ENCODE results near the gene SLC39A9. TPM values are rescaled to one million over a fixed set of nuclear protein-coding genes. Genes with fewer than 3 reads are reported as not detected.

SLC39A9 gene
- total and polyA plus RNA-seq, 2 experiments from 2014 or later, result 17.7 to 48.1 TPM

DNA sequence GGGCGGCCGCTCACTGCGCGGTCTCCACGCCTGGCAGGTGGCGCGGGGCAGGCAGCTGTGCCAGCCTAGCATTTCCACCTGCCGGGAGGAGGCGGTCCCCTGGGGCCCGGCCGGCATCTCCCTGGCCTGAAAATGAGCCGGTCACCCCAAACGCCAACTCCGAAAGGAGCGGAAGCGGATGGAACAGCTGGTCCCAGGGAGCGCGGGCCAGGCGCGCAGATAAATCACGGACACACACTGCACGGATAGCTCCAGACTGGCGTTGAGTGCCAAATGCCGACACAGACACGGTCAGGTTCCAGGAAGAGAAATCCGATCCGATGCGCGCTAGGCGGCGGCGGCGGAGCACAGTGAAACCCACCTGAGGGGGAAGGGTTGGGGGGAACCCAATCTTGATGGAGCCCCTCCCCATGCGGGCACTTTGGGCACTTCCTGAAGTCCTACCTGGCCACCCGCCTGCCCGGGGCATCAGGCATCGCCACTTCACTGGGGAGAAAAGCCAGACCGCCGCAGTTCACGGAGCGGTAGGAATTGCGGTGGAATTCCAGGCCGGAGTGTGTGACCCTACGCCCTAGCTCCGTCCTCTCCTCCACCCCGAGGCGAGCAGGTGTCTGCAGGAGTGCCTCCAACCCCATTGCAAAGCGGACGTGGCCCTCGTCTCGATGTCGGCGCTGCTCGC lies 85.4 kb downstream of the SLC39A9 start:
- Mint-ChIP-seq H3K27me3 (ENCODE audit: insufficient read depth, low read depth, poor library complexity) (peaks cover 53% of the 10 kb centered on the region), H3K4me3 (peak overlapping the region; percentile 78), H3K36me3 (ENCODE audit: low read depth) (no peaks in the 10 kb centered on the region), H3K9me3 (no peaks in the 10 kb centered on the region), H3K4me1 (peaks cover 10% of the 10 kb centered on the region), H3K27ac (no peak overlapping the region)
- Histone ChIP-seq H3K27ac (ENCODE audit: low read depth) (no peak overlapping the region), H3F3A (replicated peaks; ENCODE audit: low read depth) (no peaks in the 10 kb centered on the region), H3K4me1 (ENCODE audit: insufficient read depth) (no peaks in the 10 kb centered on the region), H3K4me2 (peak overlapping the region; percentile 97), H3K4me3 (peak overlapping the region; percentile 83), H3K79me2 (replicated peaks; ENCODE audit: insufficient read depth) (no peaks in the 10 kb centered on the region), H3K36me3 (ENCODE audit: insufficient read depth) (no peaks in the 10 kb centered on the region), H4K20me1 (replicated peaks; ENCODE audit: insufficient read depth) (no peaks in the 10 kb centered on the region), H3K9me2 (ENCODE audit: insufficient read depth) (no peaks in the 10 kb centered on the region), H3K27me3 (ENCODE audit: insufficient read depth) (peaks cover 68% of the 10 kb centered on the region), H2AFZ (peak overlapping the region; percentile 99)
- peak; percentile 75 for ATAC-seq
- DNase-seq (ENCODE audit: low spot score), result peak; percentile 73
- peak; percentile 29 for TF ChIP-seq EZH2phosphoT487 (IDR thresholded peaks at IDR 0.05; ENCODE audit: unreplicated experiment)
- TF ChIP-seq CREB1 (CRISPR knock-in tag; IDR thresholded peaks at IDR 0.05; ENCODE audit: low read depth), result no peak
- no peak for TF ChIP-seq POLR2AphosphoS5 (IDR thresholded peaks at IDR 0.05; ENCODE audit: low read depth)
- no peak for TF ChIP-seq ZNF114 (CRISPR knock-in tag; IDR thresholded peaks at IDR 0.05)
- TF ChIP-seq EZH2 (IDR thresholded peaks at IDR 0.05; ENCODE audit: low read depth, unreplicated experiment), result peak; percentile 45

GRCh38 chr14:69484444-69485314 lies 86.2 kb downstream of the SLC39A9 start, which contains the start of gene PLEKHD1:
PLEKHD1 (plus strand) TSS chr14:69484728; CDS start chr14:69484966, 238 bp downstream.
- ATAC-seq (peak; percentile 84), DNase-seq (ENCODE audit: low spot score) (peak; percentile 79)
- no peaks in the 10 kb centered on the region for H3K9me2 ChIP-seq (ENCODE audit: insufficient read depth)
- peak within 1 kb of the TSS; percentile 97 for H3K4me2 ChIP-seq
- no peaks in the 10 kb centered on the region for H3K4me1 ChIP-seq (ENCODE audit: insufficient read depth)
- no peaks in the 10 kb centered on the region for H3F3A ChIP-seq (replicated peaks; ENCODE audit: low read depth)
- H3K27ac ChIP-seq (ENCODE audit: low read depth), result no peak within 1 kb of the TSS
- no peaks in the 10 kb centered on the region for H3K79me2 ChIP-seq (replicated peaks; ENCODE audit: insufficient read depth)
- peak within 1 kb of the TSS; percentile 99 for H2AFZ ChIP-seq
- no peaks in the 10 kb centered on the region for H3K36me3 ChIP-seq (ENCODE audit: insufficient read depth)
- Mint-ChIP-seq H3K4me1 (peaks cover 10% of the 10 kb centered on the region), H3K27ac (no peak within 1 kb of the TSS), H3K36me3 (ENCODE audit: low read depth) (no peaks in the 10 kb centered on the region), H3K27me3 (ENCODE audit: insufficient read depth, low read depth, poor library complexity) (peaks cover 51% of the 10 kb centered on the region), H3K9me3 (no peaks in the 10 kb centered on the region), H3K4me3 (peak within 1 kb of the TSS; percentile 78)
- peaks cover 68% of the 10 kb centered on the region for H3K27me3 ChIP-seq (ENCODE audit: insufficient read depth)
- H3K4me3 ChIP-seq, result peak within 1 kb of the TSS; percentile 83
- H4K20me1 ChIP-seq (replicated peaks; ENCODE audit: insufficient read depth), result no peaks in the 10 kb centered on the region
- TF ChIP-seq CREB1 (CRISPR knock-in tag; IDR thresholded peaks at IDR 0.05; ENCODE audit: low read depth) (no peak), EZH2 (IDR thresholded peaks at IDR 0.05; ENCODE audit: low read depth, unreplicated experiment) (no peak), ZNF462 (CRISPR knock-in tag; IDR thresholded peaks at IDR 0.05) (no peak), CTCF (conservative IDR thresholded peaks at IDR 0.05; ENCODE audit: low read depth in 2 of 2) (no peak), POLR2AphosphoS5 (IDR thresholded peaks at IDR 0.05; ENCODE audit: low read depth) (no peak), EZH2phosphoT487 (IDR thresholded peaks at IDR 0.05; ENCODE audit: unreplicated experiment) (no peak), NANOG (IDR thresholded peaks at IDR 0.05; ENCODE audit: borderline replicate concordance) (no peak)
- TF ChIP-seq, protein P1, sequence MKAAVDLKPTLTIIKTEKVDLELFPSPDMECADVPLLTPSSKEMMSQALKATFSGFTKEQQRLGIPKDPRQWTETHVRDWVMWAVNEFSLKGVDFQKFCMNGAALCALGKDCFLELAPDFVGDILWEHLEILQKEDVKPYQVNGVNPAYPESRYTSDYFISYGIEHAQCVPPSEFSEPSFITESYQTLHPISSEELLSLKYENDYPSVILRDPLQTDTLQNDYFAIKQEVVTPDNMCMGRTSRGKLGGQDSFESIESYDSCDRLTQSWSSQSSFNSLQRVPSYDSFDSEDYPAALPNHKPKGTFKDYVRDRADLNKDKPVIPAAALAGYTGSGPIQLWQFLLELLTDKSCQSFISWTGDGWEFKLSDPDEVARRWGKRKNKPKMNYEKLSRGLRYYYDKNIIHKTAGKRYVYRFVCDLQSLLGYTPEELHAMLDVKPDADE (IDR thresholded peaks at IDR 0.05), result no peak

Measured in GM23338 (cell line).